ENCODE results near the gene ZNF569. TPM values are rescaled to one million over a fixed set of nuclear protein-coding genes. Genes with fewer than 3 reads are reported as not detected.

Gene ZNF569
- total and polyA plus RNA-seq, 2 of the 4 experiments (the other 2 are of a cell fraction): 1.8 to 5.9 TPM

DNA sequence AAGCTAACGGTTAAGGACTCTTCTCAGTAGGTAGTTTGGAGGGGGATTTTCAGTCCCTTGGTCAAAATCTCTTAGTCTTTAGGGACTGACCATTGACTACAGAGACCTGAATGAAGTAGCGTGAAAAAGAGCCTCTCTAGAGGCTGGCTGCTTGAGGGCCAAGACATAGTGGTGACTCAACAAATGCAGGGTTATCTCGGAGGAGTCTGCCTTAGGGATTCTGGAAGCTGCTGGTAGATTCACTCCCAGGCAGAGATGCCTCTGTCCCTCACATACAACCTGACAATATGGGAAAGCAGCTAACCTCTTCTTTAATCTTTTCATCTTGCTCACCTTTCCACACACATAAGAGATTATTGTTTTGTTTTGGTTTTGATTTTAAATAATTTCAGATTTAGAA, 44.6 kb upstream of the ZNF569 start:
- H2AK5ac ChIP-seq (ENCODE audit: low read depth, low read length): no peak overlapping the region
- H3K18ac ChIP-seq (ENCODE audit: low read depth, low read length): no peak overlapping the region
- H3K56ac ChIP-seq (ENCODE audit: extremely low read depth, insufficient read depth, low read length): no peak overlapping the region
- ATAC-seq (ENCODE audit: low read depth) (no peak), DNase-seq (no peak)
- H3K27me3 ChIP-seq (ENCODE audit: control insufficient read depth, insufficient read depth, low read length): no peaks in the 10 kb centered on the region
- no peak overlapping the region for H4K5ac ChIP-seq (ENCODE audit: low read depth, low read length)
- POLR2A ChIA-PET (ENCODE audit: unreplicated experiment): no interaction called here
- BruUV-seq (replicated peaks): no TSS peak
- H2BK5ac ChIP-seq (ENCODE audit: low read depth, low read length, poor library complexity, severe bottlenecking): no peak overlapping the region
- H3K79me1 ChIP-seq (ENCODE audit: low read depth in 1 of 2, low read length in 2 of 2): no peaks in the 10 kb centered on the region
- H3K36me3 ChIP-seq (ENCODE audit: control insufficient read depth, insufficient read depth, low read length): 0 out of 2 replicates have a peak, but pooled peaks cover 2% of the 10 kb centered on the region
- H2AFZ ChIP-seq (replicated peaks; ENCODE audit: low read length, poor library complexity): no peak overlapping the region
- no peak overlapping the region for H3K4ac ChIP-seq (ENCODE audit: low read depth, low read length)
- H3K14ac ChIP-seq (replicated peaks; ENCODE audit: low read depth, low read length): no peak overlapping the region
- WGBS, 2 experiments (ENCODE audit: extremely low coverage in 2 of 2, insufficient read length in 1 of 2): 70% methylated on average over 2 of the region's 3 CpGs; no CpG with 5 or more reads in 1 of the 2 experiments
- intact Hi-C loops (cut with micrococcal nuclease) (no loop called here), dilution Hi-C loops (cut with HindIII; ENCODE audit: low sequenced_read_pairs, unreplicated experiment) (no loop called here), in situ Hi-C loops (cut with MboI; ENCODE audit: low sequenced_read_pairs) (no loop called here)
- CTCF ChIA-PET: no interaction called here
- H3K27ac ChIP-seq (ENCODE audit: insufficient read depth, low read length): no peak overlapping the region
- no peak overlapping the region for H3K9ac ChIP-seq (ENCODE audit: low read depth, low read length)
- H3K4me2 ChIP-seq (ENCODE audit: low read depth, low read length): no peak overlapping the region
- H3K4me3 ChIP-seq (ENCODE audit: insufficient read depth, low read depth, low read length): no peak overlapping the region
- TF ChIP-seq, protein P1, sequence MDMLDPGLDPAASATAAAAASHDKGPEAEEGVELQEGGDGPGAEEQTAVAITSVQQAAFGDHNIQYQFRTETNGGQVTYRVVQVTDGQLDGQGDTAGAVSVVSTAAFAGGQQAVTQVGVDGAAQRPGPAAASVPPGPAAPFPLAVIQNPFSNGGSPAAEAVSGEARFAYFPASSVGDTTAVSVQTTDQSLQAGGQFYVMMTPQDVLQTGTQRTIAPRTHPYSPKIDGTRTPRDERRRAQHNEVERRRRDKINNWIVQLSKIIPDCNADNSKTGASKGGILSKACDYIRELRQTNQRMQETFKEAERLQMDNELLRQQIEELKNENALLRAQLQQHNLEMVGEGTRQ (IDR thresholded peaks at IDR 0.05; ENCODE audit: low read depth, low read length): no peak
- TF ChIP-seq BHLHE40 (IDR thresholded peaks at IDR 0.05; ENCODE audit: low read depth, low read length) (no peak), MAZ (IDR thresholded peaks at IDR 0.05; ENCODE audit: borderline replicate concordance, low read depth, low read length) (no peak), POLR2A (IDR thresholded peaks at IDR 0.05; ENCODE audit: low read depth, low read length) (no peak), CEBPB (IDR thresholded peaks at IDR 0.05; ENCODE audit: low read depth, low read length) (no peak), FOS (IDR thresholded peaks at IDR 0.05; ENCODE audit: low read depth, low read length) (no peak), MXI1 (IDR thresholded peaks at IDR 0.05; ENCODE audit: borderline replicate concordance, low read depth, low read length) (no peak), RAD21 (IDR thresholded peaks at IDR 0.05; ENCODE audit: low read length) (no peak), SMC3 (IDR thresholded peaks at IDR 0.05; ENCODE audit: low read depth, low read length) (no peak), CHD1 (IDR thresholded peaks at IDR 0.05; ENCODE audit: low read depth, low read length) (no peak), MAFK (IDR thresholded peaks at IDR 0.05; ENCODE audit: low read depth, low read length) (no peak)
- no peaks in the 10 kb centered on the region for H3K9me1 ChIP-seq (ENCODE audit: insufficient read depth, low read length)
- no peak overlapping the region for H4K8ac ChIP-seq (ENCODE audit: low read depth in 2 of 2, low read length in 2 of 2)
- H3K23ac ChIP-seq (ENCODE audit: low read depth, low read length): no peak overlapping the region
- H3K9me3 ChIP-seq (ENCODE audit: control insufficient read depth, insufficient read depth, low read length): peaks cover 4% of the 10 kb centered on the region; the same call in 1 of the 2 replicates
- no peak overlapping the region for H2BK20ac ChIP-seq (ENCODE audit: low read depth, low read length)
- no peak overlapping the region for H4K91ac ChIP-seq (ENCODE audit: insufficient read depth, low read depth, low read length)
- H2AK9ac ChIP-seq (replicated peaks; ENCODE audit: low read depth, low read length, poor library complexity): no peak overlapping the region
- H2BK15ac ChIP-seq (ENCODE audit: low read depth, low read length): no peak overlapping the region
- H4K20me1 ChIP-seq (ENCODE audit: insufficient read depth, low read length): no peaks in the 10 kb centered on the region
- no peak overlapping the region for H2BK120ac ChIP-seq (ENCODE audit: low read depth, low read length)
- no peaks in the 10 kb centered on the region for H3K4me1 ChIP-seq (ENCODE audit: control insufficient read depth, insufficient read depth, low read length)

Data from IMR-90 (cell line).